ENCODE data around the gene SPTB.

SPTB gene

GRCh38 chr14:64736271-64737169 is 143.2 kb downstream of the SPTB start:
- no peak overlapping the region for H3K27ac ChIP-seq (ENCODE audit: low read depth, low read length, severe bottlenecking)
- H3K9me3 ChIP-seq (ENCODE audit: control insufficient read depth, low read length), result no peaks in the 10 kb centered on the region
- H3K4me1 ChIP-seq (ENCODE audit: control insufficient read depth, insufficient read depth, low read length, poor library complexity, severe bottlenecking), result no peaks in the 10 kb centered on the region
- WGBS, 2 experiments (ENCODE audit: insufficient coverage in 2 of 2), result 89 to 90% methylated on average over 20 to 22 of the region's 28 CpGs
- no peak overlapping the region for H3K4me3 ChIP-seq (ENCODE audit: extremely low read depth, insufficient read depth, low read length, poor library complexity, severe bottlenecking)
- H3K36me3 ChIP-seq (ENCODE audit: control insufficient read depth, insufficient read depth, low read length), result peaks cover 96% of the 10 kb centered on the region

DNA sequence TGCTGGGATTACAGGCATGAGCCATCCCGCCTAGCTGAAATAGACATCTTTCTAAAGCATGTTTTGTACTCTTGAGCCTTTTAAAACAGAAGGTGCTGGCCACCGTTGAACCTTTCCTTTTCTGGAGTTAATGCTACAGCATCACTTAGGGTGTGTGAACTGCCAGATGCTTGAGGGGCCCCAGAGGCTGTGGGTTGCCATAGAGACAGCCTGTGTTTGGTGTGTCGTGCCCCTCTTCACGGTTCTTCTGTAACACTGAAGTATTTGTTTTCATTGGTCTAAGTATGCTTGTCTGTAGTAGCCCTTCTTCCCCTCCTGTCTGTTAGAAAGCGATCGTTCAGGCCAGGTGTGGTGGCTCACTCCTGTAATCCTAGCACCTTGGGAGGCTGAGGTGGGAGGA is 144.7 kb downstream of the SPTB start:
- Histone ChIP-seq H3K36me3 (ENCODE audit: control insufficient read depth, insufficient read depth, low read length) (peaks cover 96% of the 10 kb centered on the region), H3K9me3 (ENCODE audit: control insufficient read depth, low read length) (no peaks in the 10 kb centered on the region), H3K27ac (ENCODE audit: low read depth, low read length, severe bottlenecking) (no peak overlapping the region), H3K4me1 (ENCODE audit: control insufficient read depth, insufficient read depth, low read length, poor library complexity, severe bottlenecking) (no peaks in the 10 kb centered on the region), H3K4me3 (ENCODE audit: extremely low read depth, insufficient read depth, low read length, poor library complexity, severe bottlenecking) (no peak overlapping the region)
- 94 to 96% methylated on average over 2 to 4 of the region's 6 CpGs for whole genome bisulfite sequencing, 2 experiments (ENCODE audit: insufficient coverage in 2 of 2)

DNA sequence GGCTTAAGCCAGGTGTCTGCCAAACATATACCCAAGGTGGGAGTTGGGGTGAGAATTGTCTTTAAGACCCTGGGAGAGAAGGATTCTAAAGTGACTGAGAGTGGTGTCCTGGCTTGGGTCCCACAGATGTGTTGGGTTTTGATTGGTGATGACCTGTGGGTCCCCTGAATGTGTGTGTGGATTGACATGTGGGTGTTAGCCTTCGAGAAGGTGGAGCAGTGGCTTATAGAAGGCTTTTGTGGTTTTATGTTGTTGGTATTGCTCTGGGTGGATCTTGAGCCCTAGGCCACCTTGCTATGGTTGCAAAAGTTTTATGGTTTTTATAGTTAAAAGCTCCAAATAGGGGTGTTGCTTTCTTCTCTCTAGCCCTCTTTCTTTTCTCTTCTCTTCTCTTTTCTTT is 145.8 kb downstream of the SPTB start:
- Histone ChIP-seq H3K9me3 (ENCODE audit: control insufficient read depth, low read length) (no peaks in the 10 kb centered on the region), H3K27ac (ENCODE audit: low read depth, low read length, severe bottlenecking) (no peak overlapping the region), H3K36me3 (ENCODE audit: control insufficient read depth, insufficient read depth, low read length) (peaks cover 96% of the 10 kb centered on the region), H3K4me3 (ENCODE audit: extremely low read depth, insufficient read depth, low read length, poor library complexity, severe bottlenecking) (no peak overlapping the region), H3K4me1 (ENCODE audit: control insufficient read depth, insufficient read depth, low read length, poor library complexity, severe bottlenecking) (no peaks in the 10 kb centered on the region)
- 57 to 63% methylated on average over 1 of the region's 1 CpG for WGBS, 2 experiments (ENCODE audit: insufficient coverage in 2 of 2)

- WGBS, 2 experiments (ENCODE audit: insufficient coverage in 2 of 2), result 93 to 95% methylated on average over 9 to 10 of the region's 11 CpGs
- no peaks in the 10 kb centered on the region for H3K4me1 ChIP-seq (ENCODE audit: control insufficient read depth, insufficient read depth, low read length, poor library complexity, severe bottlenecking)
- H3K27ac ChIP-seq (ENCODE audit: low read depth, low read length, severe bottlenecking), result no peak overlapping the region
- H3K36me3 ChIP-seq (ENCODE audit: control insufficient read depth, insufficient read depth, low read length), result peaks cover 96% of the 10 kb centered on the region
- H3K9me3 ChIP-seq (ENCODE audit: control insufficient read depth, low read length), result no peaks in the 10 kb centered on the region
- H3K4me3 ChIP-seq (ENCODE audit: extremely low read depth, insufficient read depth, low read length, poor library complexity, severe bottlenecking), result no peak overlapping the region
These were observed 146.4 kb downstream of the SPTB start for GRCh38 chr14:64733321-64733720.

GRCh38 chr14:64732536-64733120 is 147.1 kb downstream of the SPTB start:
- Histone ChIP-seq H3K27ac (ENCODE audit: low read depth, low read length, severe bottlenecking) (no peak overlapping the region), H3K4me3 (ENCODE audit: extremely low read depth, insufficient read depth, low read length, poor library complexity, severe bottlenecking) (no peak overlapping the region), H3K9me3 (ENCODE audit: control insufficient read depth, low read length) (no peaks in the 10 kb centered on the region), H3K4me1 (ENCODE audit: control insufficient read depth, insufficient read depth, low read length, poor library complexity, severe bottlenecking) (no peaks in the 10 kb centered on the region), H3K36me3 (ENCODE audit: control insufficient read depth, insufficient read depth, low read length) (peaks cover 96% of the 10 kb centered on the region)
- 96% methylated on average over 10 to 12 of the region's 14 CpGs for WGBS, 2 experiments (ENCODE audit: insufficient coverage in 2 of 2)

DNA sequence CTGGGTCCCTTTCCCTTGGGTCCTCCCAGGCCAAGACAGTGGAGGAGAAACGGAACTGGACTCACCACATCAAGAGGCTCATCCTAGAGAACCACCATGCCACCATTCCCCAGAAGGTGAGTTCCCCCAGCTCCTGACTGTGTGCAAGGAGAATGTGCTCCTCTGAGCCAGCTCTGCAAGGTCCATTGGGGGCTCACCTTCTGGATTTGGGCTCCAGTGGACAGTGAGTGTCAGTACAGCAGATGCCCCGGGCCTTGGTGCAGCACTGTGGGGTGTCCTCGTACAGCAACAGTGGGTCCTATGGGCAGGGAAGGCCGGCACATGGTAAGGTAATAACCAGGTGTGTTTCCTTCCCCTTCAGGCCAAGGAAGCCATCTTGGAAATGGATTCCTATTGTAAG is 147.6 kb downstream of the SPTB start:
- Histone ChIP-seq H3K9me3 (ENCODE audit: control insufficient read depth, low read length) (no peaks in the 10 kb centered on the region), H3K4me3 (ENCODE audit: extremely low read depth, insufficient read depth, low read length, poor library complexity, severe bottlenecking) (no peak overlapping the region), H3K4me1 (ENCODE audit: control insufficient read depth, insufficient read depth, low read length, poor library complexity, severe bottlenecking) (no peaks in the 10 kb centered on the region), H3K27ac (ENCODE audit: low read depth, low read length, severe bottlenecking) (no peak overlapping the region), H3K36me3 (ENCODE audit: control insufficient read depth, insufficient read depth, low read length) (peaks cover 94% of the 10 kb centered on the region)
- WGBS, 2 experiments (ENCODE audit: insufficient coverage in 2 of 2), result 93 to 95% methylated on average over 4 of the region's 4 CpGs

DNA sequence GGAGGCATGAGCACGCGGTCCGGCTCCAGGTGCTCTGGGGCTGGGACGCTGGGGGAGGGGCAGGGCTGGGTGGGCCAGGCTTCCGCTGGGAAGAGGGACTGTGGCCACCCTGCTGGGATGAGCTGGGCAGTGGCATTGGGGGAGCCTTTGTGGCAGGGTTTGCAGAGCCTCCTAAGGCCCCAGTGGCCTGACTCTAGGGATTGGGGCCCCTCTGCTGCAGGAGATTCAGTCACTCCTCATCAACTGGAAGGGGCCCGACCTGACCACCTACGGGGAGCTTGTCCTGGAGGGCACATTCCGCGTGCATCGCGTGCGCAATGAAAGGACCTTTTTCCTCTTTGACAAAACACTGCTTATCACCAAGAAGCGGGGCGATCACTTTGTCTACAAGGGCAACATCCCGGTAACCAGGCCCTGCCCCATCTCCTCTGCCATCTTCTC is 148.5 kb downstream of the SPTB start:
- H3K27ac ChIP-seq (ENCODE audit: low read depth, low read length, severe bottlenecking), result no peak overlapping the region
- WGBS, 2 experiments (ENCODE audit: insufficient coverage in 2 of 2), result 97 to 100% methylated on average over 14 to 15 of the region's 15 CpGs
- H3K4me1 ChIP-seq (ENCODE audit: control insufficient read depth, insufficient read depth, low read length, poor library complexity, severe bottlenecking), result peaks cover 8% of the 10 kb centered on the region
- peaks cover 90% of the 10 kb centered on the region for H3K36me3 ChIP-seq (ENCODE audit: control insufficient read depth, insufficient read depth, low read length)
- H3K9me3 ChIP-seq (ENCODE audit: control insufficient read depth, low read length), result no peaks in the 10 kb centered on the region
- H3K4me3 ChIP-seq (ENCODE audit: extremely low read depth, insufficient read depth, low read length, poor library complexity, severe bottlenecking), result no peak overlapping the region

DNA sequence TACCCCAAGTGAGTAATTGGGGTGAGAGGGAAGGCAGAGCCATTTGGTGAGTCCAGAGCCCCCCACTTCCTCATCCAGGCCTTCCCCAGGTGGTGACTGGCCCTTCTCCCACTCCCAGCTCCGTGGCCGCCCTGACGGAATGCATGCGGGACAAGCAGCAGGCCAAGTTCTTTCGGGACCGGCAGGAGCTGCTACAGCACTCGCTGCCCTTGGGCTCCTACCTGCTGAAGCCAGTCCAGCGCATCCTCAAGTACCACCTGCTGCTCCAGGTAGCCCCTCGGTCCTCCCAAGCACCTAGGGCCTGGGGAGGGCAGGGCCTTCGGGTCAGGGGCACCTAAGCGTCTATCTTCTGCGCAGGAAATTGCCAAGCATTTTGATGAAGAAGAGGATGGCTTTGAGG is 149.0 kb downstream of the SPTB start:
- peaks cover 13% of the 10 kb centered on the region for H3K4me1 ChIP-seq (ENCODE audit: control insufficient read depth, insufficient read depth, low read length, poor library complexity, severe bottlenecking)
- no peaks in the 10 kb centered on the region for H3K9me3 ChIP-seq (ENCODE audit: control insufficient read depth, low read length)
- H3K27ac ChIP-seq (ENCODE audit: low read depth, low read length, severe bottlenecking), result no peak overlapping the region
- H3K36me3 ChIP-seq (ENCODE audit: control insufficient read depth, insufficient read depth, low read length), result peaks cover 86% of the 10 kb centered on the region
- H3K4me3 ChIP-seq (ENCODE audit: extremely low read depth, insufficient read depth, low read length, poor library complexity, severe bottlenecking), result no peak overlapping the region
- WGBS, 2 experiments (ENCODE audit: insufficient coverage in 2 of 2), result 94% methylated on average over 7 to 12 of the region's 12 CpGs

- Histone ChIP-seq H3K9me3 (ENCODE audit: control insufficient read depth, low read length) (no peaks in the 10 kb centered on the region), H3K27ac (ENCODE audit: low read depth, low read length, severe bottlenecking) (no peak overlapping the region), H3K4me3 (ENCODE audit: extremely low read depth, insufficient read depth, low read length, poor library complexity, severe bottlenecking) (no peak overlapping the region), H3K4me1 (ENCODE audit: control insufficient read depth, insufficient read depth, low read length, poor library complexity, severe bottlenecking) (peaks cover 19% of the 10 kb centered on the region), H3K36me3 (ENCODE audit: control insufficient read depth, insufficient read depth, low read length) (peaks cover 80% of the 10 kb centered on the region)
- no CpG with 5 or more reads among the region's 1 CpG for WGBS, 2 experiments (ENCODE audit: insufficient coverage in 2 of 2)
These were observed 149.7 kb downstream of the SPTB start for GRCh38 chr14:64730061-64730440.

DNA sequence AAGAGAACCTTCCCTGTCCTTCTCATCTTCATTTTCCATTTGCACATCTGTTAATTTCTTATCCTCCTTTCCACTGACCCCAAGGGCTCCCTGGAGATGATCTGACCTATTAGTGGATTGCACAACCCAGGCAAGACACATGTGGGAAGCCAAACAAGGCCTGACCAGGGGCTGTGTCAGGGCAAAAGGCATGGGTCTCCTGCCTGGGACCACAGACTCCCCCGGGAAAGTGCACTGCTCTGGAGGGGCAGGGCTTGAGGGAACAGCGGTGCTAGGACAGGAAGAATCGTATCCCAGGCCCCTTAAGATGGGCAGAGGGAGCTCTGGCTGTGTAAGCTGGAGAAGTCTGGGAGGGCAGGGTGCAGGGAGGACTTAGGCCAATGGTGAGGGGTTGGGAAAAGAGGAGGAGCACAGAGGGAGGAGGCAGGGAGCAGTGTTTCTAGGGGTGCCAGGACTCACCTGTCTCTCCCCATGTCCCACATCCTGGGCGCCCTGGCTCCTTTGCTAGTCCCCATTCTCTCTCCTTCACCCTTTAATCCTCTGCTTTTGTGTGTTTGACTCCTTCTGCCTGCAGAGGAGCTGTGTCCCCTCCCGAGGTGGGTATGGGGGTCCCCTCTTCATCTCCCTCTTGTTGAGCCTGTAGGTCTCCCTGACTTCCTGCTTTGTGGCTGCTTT is 150.2 kb downstream of the SPTB start:
- 93 to 95% methylated on average over 3 to 4 of the region's 5 CpGs for WGBS, 2 experiments (ENCODE audit: insufficient coverage in 2 of 2)
- H3K27ac ChIP-seq (ENCODE audit: low read depth, low read length, severe bottlenecking), result no peak overlapping the region
- peaks cover 24% of the 10 kb centered on the region for H3K4me1 ChIP-seq (ENCODE audit: control insufficient read depth, insufficient read depth, low read length, poor library complexity, severe bottlenecking)
- peaks cover 77% of the 10 kb centered on the region for H3K36me3 ChIP-seq (ENCODE audit: control insufficient read depth, insufficient read depth, low read length)
- H3K4me3 ChIP-seq (ENCODE audit: extremely low read depth, insufficient read depth, low read length, poor library complexity, severe bottlenecking), result no peak overlapping the region
- no peaks in the 10 kb centered on the region for H3K9me3 ChIP-seq (ENCODE audit: control insufficient read depth, low read length)

Data from mesodermal cell (in vitro differentiated cells).